ENCODE results near the gene PYCARD. TPM values are rescaled to one million over a fixed set of nuclear protein-coding genes. Genes with fewer than 3 reads are reported as not detected.
"Not testable (repeated sequence)": the region's sequence is repeated elsewhere in the genome, so short reads cannot be mapped to it uniquely, and the experiment has no call there.

Gene PYCARD
- total RNA-seq, 1 donor = 238 TPM

- no peak for DNase-seq (ENCODE audit: low read depth in 2 of 3, low spot score in 2 of 3)
Observed at GRCh38 chr16:31191697-31192428, 10.7 kb downstream of the PYCARD start.

- DNase-seq (ENCODE audit: low read depth in 2 of 3, low spot score in 2 of 3) = no peak
Observed at GRCh38 chr16:31190818-31191444, 11.6 kb downstream of the PYCARD start.

- DNase-seq (ENCODE audit: low read depth in 2 of 3, low spot score in 2 of 3) = no peak
Observed at GRCh38 chr16:31190061-31190460, 12.5 kb downstream of the PYCARD start.

GRCh38 chr16:31189412-31189778 lies 13.2 kb downstream of the PYCARD start:
- no peak for DNase-seq (ENCODE audit: low read depth in 2 of 3, low spot score in 2 of 3)

GRCh38 chr16:31188450-31189411 lies 13.8 kb downstream of the PYCARD start:
- DNase-seq (ENCODE audit: low read depth in 2 of 3, low spot score in 2 of 3) = no peak

- DNase-seq (ENCODE audit: low read depth in 2 of 3, low spot score in 2 of 3) = no peak
Observed at GRCh38 chr16:31187808-31188189, 14.8 kb downstream of the PYCARD start.

- no peak for DNase-seq (ENCODE audit: low read depth in 2 of 3, low spot score in 2 of 3)
Observed at GRCh38 chr16:31186930-31187807, 15.4 kb downstream of the PYCARD start.

- no peak for DNase-seq (ENCODE audit: low read depth in 2 of 3, low spot score in 2 of 3)
Observed at GRCh38 chr16:31186176-31186575, 16.4 kb downstream of the PYCARD start.

- DNase-seq (ENCODE audit: low read depth in 2 of 3, low spot score in 2 of 3) = no peak
Observed at GRCh38 chr16:31185339-31185738, 17.2 kb downstream of the PYCARD start.

- no peak for DNase-seq (ENCODE audit: low read depth in 2 of 3, low spot score in 2 of 3)
Observed at GRCh38 chr16:31184888-31185287, 17.7 kb downstream of the PYCARD start.

- DNase-seq (ENCODE audit: low read depth in 2 of 3, low spot score in 2 of 3) = no peak
Observed at GRCh38 chr16:31183432-31184428, 18.8 kb downstream of the PYCARD start.

GRCh38 chr16:31182391-31182790 lies 20.2 kb downstream of the PYCARD start:
- DNase-seq (ENCODE audit: low read depth in 2 of 3, low spot score in 2 of 3) = no peak

GRCh38 chr16:31181102-31181830 lies 21.3 kb downstream of the PYCARD start:
- DNase-seq (ENCODE audit: low read depth in 2 of 3, low spot score in 2 of 3) = no peak

GRCh38 chr16:31179747-31180459 lies 22.7 kb downstream of the PYCARD start, which contains the start of gene FUS:
TSS of gene FUS (plus strand) at chr16:31180139. CDS start at chr16:31180215, 76 bp downstream.
- peak; percentile 92 to 100 (median 94) for DNase-seq (ENCODE audit: low read depth in 2 of 3, low spot score in 2 of 3)

GRCh38 chr16:31179219-31179746 lies 23.3 kb downstream of the PYCARD start:
- no peak for DNase-seq (ENCODE audit: low read depth in 2 of 3, low spot score in 2 of 3)

GRCh38 chr16:31177136-31177535 lies 25.4 kb downstream of the PYCARD start:
- DNase-seq (ENCODE audit: low read depth in 2 of 3, low spot score in 2 of 3) = peak in 2 of 3 donors; percentile 67 to 76

- DNase-seq (ENCODE audit: low read depth in 2 of 3, low spot score in 2 of 3) = not testable (repeated sequence)
Observed at GRCh38 chr16:31170048-31170447, 32.5 kb downstream of the PYCARD start.

Measured in hematopoietic multipotent progenitor cell (in vitro differentiated cells).